B cell (primary cell): ENCODE results near the gene FGF5. TPM values are rescaled to one million over a fixed set of nuclear protein-coding genes. Genes with fewer than 3 reads are reported as not detected.

Experiments
- ATAC-seq: fragments of 200-7000 bp; cut with Tn5 transposase; one replicate; pipeline ENCODE4 v1.10.0; 2021; ENCODE audit warnings: low read depth, mild to moderate bottlenecking, moderate number of reproducible peaks, moderate library complexity
- CTCF ChIA-PET: fragments of 350-600 bp; sonication (Branson Sonifier 250); formaldehyde crosslinking; loops from one replicate; lab custom pipeline; 2021; ENCODE audit warnings: antibody characterized with exemption, inconsistent platforms; lab: Charles Lee
- POLR2A ChIA-PET: fragments of 350-600 bp; sonication (Branson Sonifier 250); formaldehyde crosslinking; loops from one replicate; lab custom pipeline; 2021; ENCODE audit warnings: antibody characterized with exemption; lab: Charles Lee
- DNase-seq: peaks from one replicate; pipeline ENCODE4 v3.0.0; 2013
- H2AFZ ChIP-seq: 2 replicates; pipeline ENCODE4 v1.6.1; 2012; ENCODE audit warnings: mild to moderate bottlenecking, low read depth, low read length; ENCODE audit not compliant: insufficient read depth, poor library complexity, severe bottlenecking
- H3K27ac ChIP-seq, 2 donors: 1 replicate in 1 of 2; 2 replicates in 1 of 2; pipeline ENCODE4 v1.5.1; 2012 to 2013; ENCODE audit warnings: low read length in 2 of 2, mild to moderate bottlenecking in 2 of 2, moderate library complexity in 1 of 2
- H3K27me3 ChIP-seq, 4 experiments: fragments of 200-600 bp in 1 of 4; sonication (generic) in 1 of 4; replicated peaks in 1 of 4; 1 replicate in 2 of 4; 2 replicates in 2 of 4; pipeline versions ENCODE4 v1.6.1 to v1.7.0; 2013 to 2016; ENCODE audit warnings: low read length in 3 of 4, mild to moderate bottlenecking in 2 of 4, mixed read lengths in 1 of 4, moderate library complexity in 1 of 4; ENCODE audit not compliant: insufficient read depth in 4 of 4, control insufficient read depth in 3 of 4; ENCODE audit errors: control extremely low read depth in 1 of 4
- H3K36me3 ChIP-seq, 2 experiments: replicated peaks in 1 of 2; 1 replicate in 1 of 2; 2 replicates in 1 of 2; pipeline versions ENCODE4 v1.6.1 to v1.7.1; 2013; ENCODE audit warnings: low read length in 1 of 2; ENCODE audit not compliant: insufficient read depth in 2 of 2, control insufficient read depth in 1 of 2; ENCODE audit errors: control extremely low read depth in 1 of 2, extremely low read depth in 1 of 2
- H3K4me1 ChIP-seq, 2 donors: fragments of 200-600 bp in 1 of 2; sonication (generic) in 1 of 2; 1 replicate in 1 of 2; 2 replicates in 1 of 2; pipeline versions ENCODE4 v1.5.1 to v1.6.1; 2013 to 2017; ENCODE audit warnings: low read length in 2 of 2; ENCODE audit not compliant: control insufficient read depth in 2 of 2, insufficient read depth in 2 of 2
- H3K4me2 ChIP-seq: replicated peaks from 2 replicates; pipeline ENCODE3; 2012; ENCODE audit warnings: mild to moderate bottlenecking, low read depth, low read length; ENCODE audit not compliant: poor library complexity, severe bottlenecking
- H3K4me3 ChIP-seq, 5 experiments: fragments of 200-600 bp in 1 of 5; sonication (generic) in 1 of 5; 1 replicate in 3 of 5; 2 replicates in 2 of 5; pipeline versions ENCODE4 v1.5.1 to v1.7.0; 2011 to 2016; ENCODE audit warnings: low read length in 4 of 5, mild to moderate bottlenecking in 4 of 5, low read depth in 2 of 5, control low read depth in 1 of 5, moderate library complexity in 1 of 5; ENCODE audit not compliant: insufficient read depth in 1 of 5; ENCODE audit errors: control extremely low read depth in 1 of 5, extremely low read depth in 1 of 5
- H3K79me2 ChIP-seq: fragments of 200-600 bp; sonication (generic); one replicate; pipeline ENCODE4 v1.6.0; 2016; ENCODE audit warnings: low read length; ENCODE audit not compliant: control insufficient read depth, insufficient read depth
- H3K9ac ChIP-seq: fragments of 200-600 bp; sonication (generic); 2 replicates; pipeline ENCODE4 v1.6.1; 2017; ENCODE audit warnings: mild to moderate bottlenecking, low read length, moderate library complexity
- H3K9me3 ChIP-seq, 3 donors: one replicate each; pipeline versions ENCODE4 v1.6.1 to v1.7.1; 2013; ENCODE audit warnings: low read length in 2 of 3; ENCODE audit not compliant: control insufficient read depth in 2 of 3, insufficient read depth in 1 of 3; ENCODE audit errors: control extremely low read depth in 1 of 3
- H4K20me1 ChIP-seq: 2 replicates; pipeline ENCODE4 v1.6.0; 2012; ENCODE audit warnings: mild to moderate bottlenecking, low read length; ENCODE audit not compliant: insufficient read depth, control insufficient read depth, poor library complexity, severe bottlenecking
- H3K27ac Mint-ChIP-seq: one replicate; pipeline ENCODE4 v1.8.0; 2021; ENCODE audit warnings: mixed read lengths
- H3K27me3 Mint-ChIP-seq: one replicate; pipeline ENCODE4 v1.8.0; 2021; ENCODE audit warnings: mixed read lengths
- H3K4me1 Mint-ChIP-seq: one replicate; pipeline ENCODE4 v1.8.0; 2021; ENCODE audit warnings: mixed read lengths
- H3K4me3 Mint-ChIP-seq: one replicate; pipeline ENCODE4 v1.8.0; 2021; ENCODE audit warnings: mixed read lengths
- H3K9me3 Mint-ChIP-seq: one replicate; pipeline ENCODE4 v1.8.0; 2022; ENCODE audit warnings: mixed read lengths; ENCODE audit not compliant: insufficient read depth
- CTCF ChIP-seq: fragments of 200-600 bp; IDR thresholded peaks from one replicate; pipeline ENCODE4 v1.8.0; 2022; ENCODE audit warnings: antibody characterized with exemption, mild to moderate bottlenecking
- EZH2 ChIP-seq: IDR thresholded peaks from 2 replicates; pipeline ENCODE4 v1.6.1; 2012; ENCODE audit warnings: borderline replicate concordance, low read depth, mild to moderate bottlenecking, moderate library complexity, low read length; ENCODE audit not compliant: insufficient read depth, poor library complexity, severe bottlenecking
- whole genome bisulfite sequencing: methylation state at CpG from one replicate; pipeline ENCODE4 v1.1.5; 2013; ENCODE audit warnings: missing lambda C conversion rate; ENCODE audit not compliant: insufficient coverage; 5-methylcytosine and 5-hydroxymethylcytosine counted together
- intact Hi-C: fragments of 100-400 bp; cut with micrococcal nuclease; formaldehyde crosslinking; loops from one replicate; pipeline ENCODE4 v1.10.0; 2022
- polyA plus RNA-seq: library from polyadenylated mRNA; depleted of rRNA; stranded (reverse); fragments of >200 nt; gene quantifications from 2 replicates; pipeline ENCODE4 v1.2.3, GENCODE V29; 2012
- total RNA-seq, 2 donors: library from RNA; stranded (reverse); fragments of 120-200 nt in 1 of 2; gene quantifications; 1 replicate in 1 of 2; 2 replicates in 1 of 2; pipeline versions ENCODE4 v1.2.3 to v1.2.4, GENCODE V29; 2013 to 2022

FGF5 gene
- total and polyA plus RNA-seq, 2 donors (not counting 1 experiment from before 2014, with no cell fraction given), result 0.01 TPM; not detected in 1

DNA sequence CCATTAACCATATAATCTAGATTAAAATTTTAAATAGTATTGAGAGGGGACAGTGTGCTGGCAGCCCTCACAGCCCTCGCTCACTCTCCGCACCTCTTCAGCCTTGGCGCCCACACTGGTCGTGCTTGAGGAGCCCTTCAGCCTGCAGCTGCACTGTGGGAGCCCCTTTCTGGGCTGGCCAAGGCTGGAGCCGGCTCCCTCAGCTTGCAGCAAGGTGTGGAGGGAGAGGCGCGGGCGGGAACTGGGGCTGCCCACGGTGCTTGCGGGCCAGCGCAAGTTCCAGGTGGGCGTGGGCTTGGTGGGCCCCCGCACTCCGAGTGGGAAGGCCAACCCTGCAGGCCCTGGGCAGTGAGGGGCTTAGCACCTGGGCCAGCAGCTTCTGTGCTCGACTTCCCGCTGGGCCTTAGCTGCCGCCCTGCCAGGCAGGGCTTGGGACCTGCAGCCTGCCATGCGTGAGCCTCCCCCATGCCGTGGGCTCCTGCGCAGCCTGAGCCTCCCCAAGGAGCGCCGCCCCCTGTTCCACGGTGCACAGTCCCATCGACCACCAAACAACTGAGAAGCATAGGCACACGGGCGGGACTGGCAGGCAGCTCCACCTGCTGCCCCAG is 36.3 kb downstream of the FGF5 start:
- Histone ChIP-seq H3K4me3 (no peak overlapping the region), H3K9ac (no peak overlapping the region), H3K27me3 (peaks cover 0 to 5% (median 1%) of the 10 kb centered on the region in 4 experiments), H3K4me1 (no peaks in the 10 kb centered on the region), H3K27ac (no peak overlapping the region), H3K79me2 (no peaks in the 10 kb centered on the region), H2AFZ (no peak overlapping the region), H3K4me2 (no peak overlapping the region), H4K20me1 (no peaks in the 10 kb centered on the region), H3K9me3 (peaks cover 0 to 7% (median 4%) of the 10 kb centered on the region in 3 donors), H3K36me3 (no peaks in the 10 kb centered on the region)
- Mint-ChIP-seq H3K27ac (no peak overlapping the region), H3K4me3 (no peak overlapping the region), H3K27me3 (peaks cover 29% of the 10 kb centered on the region), H3K9me3 (no peaks in the 10 kb centered on the region), H3K4me1 (no peaks in the 10 kb centered on the region)
- CTCF ChIA-PET, result interaction anchor here (0.6 kb wide), 1 partner anchor 628 kb away, joined by 3 read pairs; no protein-coding TSS in a partner anchor
- ATAC-seq, result no peak
- no peak for DNase-seq
- POLR2A ChIA-PET, result no interaction called here
- TF ChIP-seq CTCF (no peak), EZH2 (no peak)
- WGBS, result 90% methylated on average over 26 of the region's 26 CpGs
- intact Hi-C loops, result no loop called here

GRCh38 chr4:80305466-80305865 is 39.0 kb downstream of the FGF5 start:
- Mint-ChIP-seq H3K27ac (no peak overlapping the region), H3K9me3 (no peaks in the 10 kb centered on the region), H3K27me3 (peaks cover 42% of the 10 kb centered on the region), H3K4me3 (no peak overlapping the region), H3K4me1 (no peaks in the 10 kb centered on the region)
- no peak for ATAC-seq
- Histone ChIP-seq H2AFZ (no peak overlapping the region), H3K4me1 (no peaks in the 10 kb centered on the region), H3K79me2 (no peaks in the 10 kb centered on the region), H3K27me3 (peaks cover 0 to 10% (median 3%) of the 10 kb centered on the region in 4 experiments), H3K9me3 (peaks cover 0 to 7% (median 4%) of the 10 kb centered on the region in 3 donors), H3K4me2 (no peak overlapping the region), H4K20me1 (no peaks in the 10 kb centered on the region), H3K4me3 (no peak overlapping the region), H3K36me3 (no peaks in the 10 kb centered on the region), H3K27ac (no peak overlapping the region), H3K9ac (no peak overlapping the region)
- no CpG with 5 or more reads among the region's 3 CpGs for WGBS
- ChIA-PET CTCF (no interaction called here), POLR2A (no interaction called here)
- no peak for DNase-seq
- TF ChIP-seq EZH2 (no peak), CTCF (no peak)
- intact Hi-C loops, result no loop called here
